ENCODE results near the gene C12orf60.

C12orf60 gene

DNA sequence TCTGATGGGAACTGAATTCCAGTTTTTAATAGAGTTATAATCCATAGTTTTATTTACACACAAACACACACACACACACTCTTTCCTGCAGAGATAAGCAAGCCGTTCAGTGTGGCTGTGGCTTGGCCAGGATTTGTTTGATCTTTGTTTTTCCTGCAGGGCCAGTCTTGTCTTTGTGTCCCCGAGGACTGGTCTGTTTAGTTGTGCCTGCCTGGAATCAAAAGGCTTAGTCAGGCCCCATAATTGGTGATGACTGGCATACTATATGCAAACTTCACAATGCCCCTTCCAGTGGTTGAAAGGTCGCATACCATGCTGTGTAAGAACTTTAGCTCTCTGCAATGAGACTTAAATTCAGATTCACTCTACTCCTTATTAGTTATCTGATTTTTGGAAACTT is 26.2 kb upstream of the C12orf60 start:
- DNase-seq = no peak

DNA sequence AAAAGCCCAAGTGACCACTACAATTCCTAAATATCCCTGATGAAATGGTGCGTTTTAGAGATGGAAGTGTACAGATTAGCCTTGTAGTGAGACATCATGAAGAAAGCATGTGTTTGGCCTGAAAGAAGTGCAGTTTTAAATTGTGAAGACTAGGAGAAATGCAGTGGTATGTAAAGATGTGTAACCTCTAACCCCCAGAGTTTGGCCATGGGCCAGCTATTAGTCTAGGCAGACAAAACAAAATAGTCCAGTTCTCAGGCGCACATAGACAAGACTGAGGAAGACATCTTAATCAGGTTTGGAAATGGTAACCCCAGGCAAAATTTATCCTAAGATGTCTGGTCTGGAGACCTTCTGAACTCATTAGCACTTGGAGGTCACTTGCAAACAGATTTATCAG is 23.6 kb upstream of the C12orf60 start:
- DNase-seq = no peak

DNA sequence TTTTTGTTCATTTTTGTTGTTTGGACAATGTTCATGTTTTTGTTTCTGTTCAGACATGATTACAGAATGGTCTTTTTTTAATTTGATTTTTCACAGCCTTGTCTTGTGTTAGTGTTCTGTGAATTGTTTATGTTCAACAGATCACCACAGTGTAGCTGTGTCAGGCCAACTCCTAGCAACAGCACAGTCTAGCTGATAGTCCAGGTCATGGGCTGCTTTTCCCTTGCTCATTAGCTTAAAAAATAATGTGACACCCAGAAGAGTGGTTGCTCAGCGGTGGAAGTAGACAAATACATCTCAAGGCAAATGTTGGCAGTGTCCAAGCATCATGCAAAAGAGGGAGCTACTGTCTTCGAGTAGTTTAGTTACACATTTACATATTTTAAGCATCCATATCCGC is 22.6 kb upstream of the C12orf60 start:
- DNase-seq = no peak

DNA sequence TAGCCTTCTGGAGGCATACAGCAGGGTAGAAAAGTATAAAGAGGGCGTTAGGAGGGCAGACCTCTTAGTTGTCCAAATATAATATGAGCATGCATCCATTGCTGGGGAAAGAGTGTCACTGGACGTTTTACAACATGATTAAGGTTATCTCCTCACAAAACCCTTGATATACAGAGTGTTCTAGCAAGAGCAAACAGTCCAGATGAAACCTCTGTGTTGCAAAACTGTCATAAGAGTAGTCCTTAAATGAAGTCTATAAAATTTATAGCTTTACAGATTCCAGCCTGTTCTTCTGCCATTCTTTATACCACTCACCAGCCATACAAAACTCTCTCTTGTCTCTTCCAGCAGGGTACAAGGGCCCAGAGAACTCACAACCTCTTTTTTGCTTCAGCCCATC is 21.9 kb upstream of the C12orf60 start:
- no peak for DNase-seq

DNA sequence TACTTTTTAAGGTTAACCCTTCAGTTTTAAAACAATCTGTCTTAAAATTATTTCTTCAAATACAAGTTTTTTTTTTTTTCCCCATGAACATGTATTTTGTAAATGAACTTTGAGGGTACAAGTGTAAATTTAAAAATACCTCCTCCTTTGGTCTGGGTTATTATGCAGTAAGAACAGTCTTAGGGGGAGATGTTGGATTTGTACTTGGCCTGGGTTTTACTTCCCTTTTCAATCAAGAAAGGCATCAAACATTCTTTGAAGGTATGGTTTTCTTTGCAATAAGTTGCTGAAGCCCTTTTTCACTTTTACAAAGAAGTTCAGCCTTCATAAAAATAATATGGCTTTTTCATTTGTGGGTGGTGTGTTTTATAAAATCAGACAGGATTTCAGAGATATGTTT is 20.7 kb upstream of the C12orf60 start:
- DNase-seq = no peak

DNA sequence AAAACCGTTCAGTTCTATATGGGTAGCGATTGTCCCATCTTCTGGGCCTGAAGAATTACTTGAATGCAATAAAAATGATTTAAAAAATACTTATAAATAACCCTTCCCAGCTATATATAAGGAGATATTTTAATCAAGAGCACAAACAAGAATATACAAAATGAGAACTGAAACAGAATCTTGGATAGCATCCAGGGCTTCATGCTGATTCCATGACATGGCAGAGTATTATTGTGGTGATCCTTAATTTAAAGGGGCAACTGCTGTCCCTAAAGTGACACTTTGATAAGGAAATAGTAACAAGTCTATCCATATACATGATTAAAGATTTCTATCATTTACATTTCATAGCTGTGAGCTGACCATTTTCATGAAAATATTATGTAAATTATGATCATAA is 19.0 kb upstream of the C12orf60 start:
- DNase-seq = no peak

DNA sequence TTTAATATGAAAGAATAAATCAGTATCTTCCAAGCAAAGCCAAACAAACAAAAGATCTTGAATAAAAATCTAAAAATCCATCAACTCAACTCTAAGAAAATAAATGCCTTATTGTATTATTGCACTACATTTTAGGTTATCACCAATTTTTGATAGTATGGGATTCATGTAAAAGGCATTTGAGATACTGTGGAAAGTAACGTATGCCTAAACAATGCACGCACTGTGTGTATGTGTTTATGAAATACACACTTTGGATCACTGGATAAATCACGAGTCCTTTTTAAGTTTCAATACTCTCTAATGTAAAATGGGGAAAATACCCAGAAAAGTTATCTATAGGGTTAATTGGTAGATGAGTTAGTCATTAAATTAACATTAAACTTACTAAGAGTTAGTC is 17.9 kb upstream of the C12orf60 start:
- no peak for DNase-seq

DNA sequence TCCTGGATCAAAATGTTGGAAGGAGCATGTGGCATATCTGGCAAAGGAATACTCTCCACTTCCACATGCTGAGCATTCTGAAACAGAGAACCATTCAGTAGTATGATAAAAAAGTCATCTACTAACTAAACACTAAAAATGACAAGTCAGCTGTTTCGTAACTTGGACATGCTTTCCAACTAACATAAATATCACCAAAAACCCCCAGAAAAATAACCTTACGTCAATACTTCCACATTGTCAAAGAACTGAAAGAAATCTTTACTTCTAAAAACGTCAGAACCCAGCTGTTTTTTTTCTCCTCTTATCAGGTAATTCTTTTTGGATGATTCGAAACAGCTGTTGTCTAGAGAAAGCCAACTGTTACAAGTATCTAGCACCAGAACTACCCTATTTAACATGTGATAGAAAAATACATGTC is 8.4 kb upstream of the C12orf60 start:
- DNase-seq = no peak

DNA sequence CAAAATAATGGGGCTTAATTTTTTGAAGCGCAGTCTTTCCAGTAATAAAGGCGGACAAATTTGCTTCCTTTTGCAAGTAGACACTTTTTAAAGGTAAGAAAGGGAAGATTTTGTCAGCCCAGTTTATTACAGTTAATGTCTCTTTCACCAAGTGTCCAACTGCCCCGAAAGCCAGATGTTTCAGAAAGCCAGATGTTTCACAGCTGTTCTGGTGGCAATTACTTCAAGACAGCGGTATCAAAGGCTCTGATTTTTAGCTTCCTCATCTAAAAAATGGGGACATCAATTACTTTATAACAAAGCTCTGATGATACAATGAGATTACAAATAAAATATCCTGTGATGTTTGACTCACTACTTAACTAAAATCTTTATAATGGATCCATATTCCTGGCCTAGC is 1.2 kb upstream of the C12orf60 start:
- DNase-seq = no peak

DNA sequence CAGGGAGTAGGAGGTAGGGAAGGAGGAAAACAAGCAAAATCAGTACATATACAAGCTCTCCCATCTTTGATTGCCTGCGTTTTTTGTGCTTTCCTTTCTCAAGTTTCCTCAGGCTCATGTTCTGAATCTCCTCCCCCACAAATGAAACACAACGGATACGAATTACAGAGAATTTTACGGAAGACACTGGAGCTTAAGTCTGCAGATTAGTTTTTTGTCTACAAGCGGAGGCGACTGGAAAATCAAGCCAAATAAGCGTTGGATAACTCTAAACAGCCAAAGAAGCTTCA is 804 bp upstream of the C12orf60 start:
- no peak for DNase-seq

DNA sequence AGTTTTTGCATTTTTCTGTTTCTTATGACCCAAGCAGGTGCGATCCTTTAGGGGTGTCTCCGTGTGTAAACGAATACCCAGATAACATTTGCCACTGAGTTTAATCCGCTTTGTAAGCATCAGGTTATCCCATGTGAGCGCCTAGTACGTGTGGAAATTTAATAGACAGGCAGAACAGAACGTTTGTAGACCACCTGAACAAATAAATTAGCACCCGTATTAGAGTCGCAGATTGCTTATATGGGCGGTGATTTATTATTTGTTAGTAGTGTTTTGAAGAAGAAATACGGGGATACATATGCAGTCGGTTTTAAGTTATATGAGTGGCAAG is 325 bp downstream of the C12orf60 start:
- peak; percentile 68 for DNase-seq

DNA sequence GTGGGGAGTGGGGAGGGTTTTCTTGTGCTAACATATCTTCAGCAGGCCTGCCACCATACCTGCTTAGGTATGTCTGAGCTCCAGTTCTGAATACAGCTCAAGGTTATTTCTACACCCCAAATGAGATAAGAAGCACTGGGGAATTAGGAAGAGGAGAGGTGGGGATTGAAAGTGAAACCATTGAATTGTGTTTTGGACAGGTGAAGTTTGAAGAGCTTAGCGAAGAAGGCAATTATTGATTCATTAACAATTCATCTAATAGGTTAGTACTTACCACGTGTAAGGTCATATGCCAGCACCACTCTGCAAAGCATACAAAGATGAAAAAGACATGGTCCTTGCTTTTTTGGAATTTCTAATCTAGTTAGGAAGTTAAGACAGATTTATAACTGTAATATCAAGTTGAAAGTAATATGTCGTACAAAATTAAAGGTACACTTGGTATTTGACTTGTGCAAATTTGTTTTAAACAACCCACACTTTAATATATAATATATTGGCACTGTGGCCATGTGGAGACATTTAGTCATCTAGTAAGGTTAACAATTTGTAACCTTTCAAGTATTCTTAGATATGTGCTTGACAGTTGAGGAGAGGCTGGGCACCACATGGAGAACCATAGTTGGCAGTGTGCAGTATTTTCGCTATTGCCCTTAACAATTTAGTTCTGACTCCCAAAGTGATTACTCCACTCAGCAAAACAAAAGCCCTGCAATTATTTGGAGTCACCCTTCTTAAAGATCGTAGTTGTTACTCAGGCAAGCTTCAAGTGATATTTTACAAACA is 6.9 kb downstream of the C12orf60 start:
- no peak for DNase-seq

DNA sequence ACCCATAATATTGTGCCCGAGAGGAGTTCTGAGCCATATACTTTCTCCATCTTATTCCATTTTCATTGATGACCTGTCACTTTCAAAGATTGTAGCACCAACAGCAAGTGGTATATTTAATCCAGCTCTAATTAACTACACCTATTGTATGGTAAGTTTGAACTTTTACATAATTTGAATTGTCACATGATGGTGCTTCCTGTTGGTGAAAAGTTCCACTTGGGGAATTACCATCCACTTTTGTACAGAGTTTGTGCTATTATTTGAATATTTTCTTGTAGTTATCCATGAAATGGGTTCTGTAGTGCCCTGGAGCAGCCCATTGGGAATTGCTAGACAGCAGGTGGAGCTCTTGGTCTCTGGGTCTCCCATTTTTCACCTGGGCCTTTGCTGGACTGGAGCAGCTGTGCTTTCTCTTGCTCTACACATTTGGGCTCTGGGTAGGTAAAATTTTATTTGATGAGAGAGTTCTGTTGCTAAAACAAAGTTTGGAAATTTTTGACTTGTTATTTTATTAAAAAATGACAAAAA is 7.5 kb downstream of the C12orf60 start:
- peak; percentile 64 for DNase-seq

DNA sequence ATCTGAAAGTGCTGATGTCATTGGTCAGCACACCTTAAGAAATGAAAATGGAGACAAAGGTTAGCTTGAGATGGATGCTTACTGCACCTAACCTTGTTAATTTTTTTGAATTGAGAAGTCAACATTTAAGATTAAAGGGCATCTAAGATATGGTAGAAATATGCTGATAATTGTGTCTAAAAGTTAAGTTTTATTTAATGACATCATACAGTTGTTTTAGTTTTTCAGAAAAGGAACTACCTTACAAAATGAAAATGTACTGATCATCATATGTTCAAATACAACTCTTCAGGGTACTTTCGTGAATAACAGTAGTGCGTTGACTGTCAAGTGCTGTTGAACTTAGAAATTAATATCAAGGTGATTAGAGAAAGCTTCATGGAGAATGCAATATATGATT is 8.0 kb downstream of the C12orf60 start:
- no peak for DNase-seq

DNA sequence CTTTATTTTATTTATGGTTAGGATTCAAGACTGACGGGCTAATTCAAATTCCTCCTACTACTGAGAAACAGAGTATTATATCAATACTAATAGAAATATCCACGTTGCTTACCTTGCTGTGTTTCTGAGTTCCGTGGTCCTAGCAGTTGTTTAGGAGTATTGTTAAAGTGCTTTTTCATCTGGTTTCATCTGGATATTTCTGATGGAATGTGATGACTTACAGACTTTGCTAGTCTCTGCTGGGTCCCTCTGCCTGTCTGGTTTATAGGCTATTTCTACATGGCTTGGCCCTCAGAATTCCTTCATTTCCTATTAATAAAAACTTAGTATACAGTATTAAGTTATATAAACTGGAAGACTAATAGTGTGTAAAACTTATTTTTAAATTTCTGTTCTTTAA is 10.5 kb downstream of the C12orf60 start, which contains the start of gene SMCO3:
TSS of gene SMCO3 (minus strand) at position 169 of the 400 bp plus-strand sequence. CDS start 7,502 bp downstream, outside the sequence.
- DNase-seq = no peak

DNA sequence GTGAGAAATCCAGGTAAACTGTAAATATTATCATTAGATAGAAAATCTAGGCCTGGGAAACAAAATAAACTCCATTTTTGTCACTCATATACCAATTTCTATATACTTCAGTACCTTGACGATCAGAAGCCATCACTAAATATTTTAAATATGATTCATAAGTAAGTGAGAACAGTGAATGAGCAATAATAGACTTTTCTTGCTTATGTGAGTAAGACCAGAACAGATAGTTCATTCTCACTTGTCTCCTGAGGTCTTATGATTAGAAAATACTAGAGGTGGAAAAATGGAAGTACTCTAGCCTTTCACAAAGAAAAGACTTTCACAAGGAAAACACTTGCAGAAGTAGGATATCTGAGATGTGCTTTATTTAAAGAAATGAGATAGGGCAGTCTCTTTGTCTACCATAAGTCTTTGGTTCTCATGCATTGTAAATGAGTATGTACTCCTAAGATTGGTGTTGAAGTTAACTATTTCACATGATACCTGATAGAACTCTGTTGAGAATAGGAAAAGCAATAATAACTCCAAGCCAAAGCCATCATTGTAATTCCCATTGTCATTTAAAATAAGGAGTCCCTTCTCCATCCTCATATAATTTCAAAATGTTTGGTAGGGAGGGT is 20.7 kb downstream of the C12orf60 start:
- no peak for DNase-seq

DNA sequence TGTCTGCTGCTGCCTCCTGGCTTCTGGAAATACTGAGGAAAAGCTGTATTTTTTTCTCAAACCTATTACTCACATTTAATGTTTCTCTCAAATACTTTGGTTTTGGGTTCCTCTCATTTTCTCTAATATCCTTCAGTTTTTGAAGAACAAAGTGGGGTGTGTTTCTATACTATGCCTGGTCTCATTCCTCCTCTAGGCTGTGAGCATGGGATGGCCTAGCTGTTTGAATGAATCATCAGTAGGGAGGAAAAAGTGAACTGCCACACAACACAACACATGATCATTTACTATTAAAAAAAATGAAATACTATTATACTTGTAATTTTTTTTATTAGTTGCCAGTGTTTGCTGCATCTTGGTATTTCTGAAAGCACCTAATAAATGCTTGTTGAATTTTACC is 21.8 kb downstream of the C12orf60 start:
- DNase-seq = no peak

DNA sequence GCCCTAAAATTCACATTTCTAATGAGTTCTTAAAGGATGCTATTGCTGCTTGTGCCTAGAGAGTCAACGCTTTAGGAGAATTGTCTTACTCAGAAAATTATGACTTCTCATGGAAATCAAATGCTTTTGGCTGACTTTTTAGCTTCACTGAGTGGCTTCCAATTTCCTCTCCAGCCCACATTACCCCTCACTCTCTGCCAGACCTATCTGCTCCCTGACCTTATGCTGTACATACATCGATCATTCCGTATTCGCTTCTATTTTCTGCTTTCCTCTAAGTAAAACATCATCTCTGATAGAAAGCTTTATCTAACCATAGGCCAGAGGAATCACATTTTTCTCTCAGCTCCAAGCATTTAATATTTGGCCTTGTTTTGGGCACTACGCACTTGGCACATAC is 23.0 kb downstream of the C12orf60 start:
- DNase-seq = no peak

DNA sequence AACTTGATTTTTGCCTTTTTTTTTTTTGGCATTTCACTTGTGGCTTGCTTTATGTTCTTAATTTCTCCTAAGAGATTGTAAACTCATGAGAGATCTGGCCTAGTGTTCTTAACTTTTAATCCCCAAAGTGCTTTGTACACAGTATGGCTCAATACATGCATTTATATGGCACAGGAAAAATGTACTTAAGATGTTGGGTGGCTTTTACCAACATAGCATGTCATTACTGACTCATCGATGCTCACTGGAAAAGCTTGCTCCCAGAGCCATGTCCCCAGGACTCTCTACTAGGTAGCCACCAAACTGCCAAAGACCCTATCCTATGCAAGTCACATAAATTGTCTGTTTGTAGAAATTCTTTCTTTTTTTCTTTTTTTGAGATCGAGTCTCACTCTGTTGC is 23.6 kb downstream of the C12orf60 start:
- DNase-seq = no peak

DNA sequence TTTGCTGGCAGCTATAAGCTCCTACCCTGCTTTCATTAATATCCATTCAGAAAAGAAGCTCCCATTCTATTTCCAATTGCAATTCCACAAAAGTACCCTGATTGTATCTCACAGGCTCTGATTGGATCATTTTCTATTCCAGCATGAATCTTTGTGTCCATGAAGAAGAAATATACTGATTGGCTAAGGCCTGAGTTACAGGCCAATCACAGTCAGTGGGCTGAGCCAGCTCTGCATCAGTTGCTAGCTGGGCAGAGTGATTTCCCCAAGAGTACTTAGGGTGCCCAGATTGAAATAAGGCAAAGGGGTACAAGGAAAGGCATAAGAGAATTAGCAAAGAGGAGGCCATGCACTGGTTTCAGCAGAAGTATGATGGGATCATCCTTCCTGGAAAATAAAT is 25.4 kb downstream of the C12orf60 start:
- no peak for DNase-seq

DNA sequence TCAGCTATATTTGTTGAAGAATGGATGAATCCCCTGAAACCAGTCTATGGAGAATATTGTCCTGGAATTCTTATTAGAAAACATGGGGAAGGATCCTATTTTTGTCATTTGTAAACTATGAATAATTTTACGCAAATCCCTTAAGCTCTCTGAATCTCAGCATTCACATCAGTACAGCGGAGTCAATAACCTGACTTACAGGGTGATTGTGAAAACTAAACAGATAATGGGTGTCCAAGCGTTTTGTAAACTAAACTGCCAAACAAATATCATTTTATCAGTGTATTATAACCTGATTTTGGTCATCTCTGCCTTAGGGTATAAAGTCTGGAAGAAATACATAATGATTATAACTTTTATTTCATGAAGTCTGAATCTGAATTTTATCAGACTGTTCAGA is 29.9 kb downstream of the C12orf60 start:
- DNase-seq = no peak

DNA sequence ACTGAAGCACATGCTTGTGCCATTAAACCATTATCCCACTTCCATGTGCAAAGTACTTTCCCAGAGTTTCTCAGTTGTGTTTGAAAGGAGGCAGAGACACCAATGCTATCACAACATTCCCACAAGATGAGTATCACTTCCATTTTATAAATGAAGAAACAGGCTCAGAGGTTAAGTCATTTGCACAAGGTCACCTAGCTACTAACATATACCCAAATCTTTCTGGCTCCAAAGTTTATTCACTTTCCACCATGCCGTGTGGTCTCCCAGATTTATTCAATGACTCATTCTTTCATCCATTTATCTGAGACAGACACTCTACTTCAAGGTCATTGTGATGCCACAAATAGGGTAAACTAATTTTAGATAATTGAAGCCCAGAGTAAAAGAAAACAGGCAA is 30.5 kb downstream of the C12orf60 start:
- DNase-seq = peak; percentile 31

DNA sequence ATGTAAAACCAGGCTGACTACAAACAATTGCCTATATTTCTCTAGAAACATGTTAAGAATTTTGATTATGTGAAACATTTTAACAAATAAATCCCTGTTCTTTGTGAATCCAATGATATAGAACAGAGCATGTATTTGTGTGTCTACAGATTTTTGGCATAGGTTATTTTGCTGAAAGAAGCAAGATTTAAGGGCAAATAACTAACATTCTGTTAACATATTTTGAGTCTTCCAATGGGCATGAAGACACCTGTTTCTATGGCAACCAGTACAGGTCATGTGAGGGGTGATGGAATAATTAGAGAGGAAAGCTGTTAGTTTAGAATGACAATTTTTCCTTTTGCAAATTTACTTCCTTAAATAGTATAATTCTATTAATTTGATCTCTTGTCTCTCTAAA is 31.0 kb downstream of the C12orf60 start:
- DNase-seq = peak; percentile 50

DNA sequence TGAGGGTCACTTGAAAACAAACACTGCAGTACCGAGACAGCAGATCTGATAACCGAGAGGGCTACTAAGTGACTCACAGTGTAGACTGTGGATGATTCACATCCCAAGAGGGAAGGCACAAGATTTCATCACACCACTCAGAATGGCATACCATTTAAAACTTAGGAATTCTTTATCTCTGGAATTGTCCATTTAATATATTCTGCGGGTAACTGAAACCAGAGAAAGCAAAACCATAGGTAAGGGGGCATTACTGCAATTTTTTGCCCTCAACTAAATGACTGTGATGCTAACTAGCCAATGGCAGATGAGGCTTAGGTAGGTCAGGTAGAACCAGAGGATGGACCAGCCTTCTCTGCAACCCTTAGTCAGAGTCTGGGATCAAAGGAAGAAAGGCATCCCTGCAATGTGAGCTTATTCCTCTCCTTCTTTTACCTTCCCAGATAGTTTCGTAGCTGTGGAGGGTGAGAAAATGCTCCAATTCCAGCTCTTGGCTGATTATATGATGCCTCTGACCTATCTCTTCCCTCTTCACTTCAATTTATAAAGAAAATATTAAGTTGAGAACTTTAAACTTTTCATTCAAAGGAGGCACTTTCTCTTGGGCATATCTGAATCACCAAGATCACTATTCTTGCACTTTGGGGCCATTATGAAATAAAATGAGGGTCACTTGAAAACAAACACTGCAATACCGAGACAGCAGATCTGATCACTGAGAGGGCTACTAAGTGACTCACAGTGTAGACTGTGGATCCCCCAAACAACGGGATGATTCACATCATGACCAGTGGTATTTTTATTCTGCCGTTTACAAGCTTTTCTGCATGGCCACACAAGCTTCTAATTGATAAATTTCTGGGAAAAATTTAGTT is 33.1 kb downstream of the C12orf60 start:
- peak; percentile 56 for DNase-seq

All from OCI-M1 (cell line).